Hepatocyte (in vitro differentiated cells): ENCODE data around the gene ANO10.

Experiments used
- CTCF ChIP-seq: fragments of 200-600 bp; sonication (generic); IDR thresholded peaks from 2 replicates; pipeline ENCODE4 v1.5.1; 2016; ENCODE audit warnings: antibody characterized with exemption, mild to moderate bottlenecking; ENCODE audit not compliant: poor library complexity
- EZH2phosphoT487 ChIP-seq: fragments of 200-600 bp; sonication (generic); IDR thresholded peaks from one replicate; pipeline ENCODE4 v1.6.1; 2018; ENCODE audit warnings: antibody characterized with exemption, mild to moderate bottlenecking, low read depth, moderate library complexity; ENCODE audit not compliant: unreplicated experiment, severe bottlenecking

DNA sequence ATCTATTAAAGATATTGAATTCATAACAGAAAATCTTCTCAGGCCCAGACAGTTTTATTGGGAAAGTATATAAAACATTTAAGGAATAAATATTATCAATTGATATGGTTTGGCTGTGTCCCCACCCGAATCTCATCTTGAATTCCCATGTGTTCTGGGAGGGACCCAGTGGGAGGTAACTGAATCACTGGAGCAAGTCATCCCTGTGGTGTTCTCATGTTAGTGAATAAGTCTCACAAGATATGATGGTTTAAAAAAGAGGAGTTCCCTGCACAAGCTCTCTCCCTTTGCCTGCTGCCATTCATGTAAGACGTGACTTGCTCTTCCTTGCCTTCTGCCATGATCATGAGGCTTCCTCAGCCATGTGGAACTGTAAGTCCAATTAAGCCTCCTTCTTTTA, 160.5 kb downstream of the ANO10 start:
- TF ChIP-seq CTCF (no peak), EZH2phosphoT487 (no peak)
